Small intestine (tissue), 7 donors: ENCODE results near the gene MAZ. TPM values are rescaled to one million over a fixed set of nuclear protein-coding genes. Genes with fewer than 3 reads are reported as not detected.
A peak's percentile ranks its signal among the peaks of the same experiment; 100 is the strongest.
"Not testable (repeated sequence)": the region's sequence is repeated elsewhere in the genome, so short reads cannot be mapped to it uniquely, and the experiment has no call there.

ENCODE experiments used
- DNase-seq, 2 donors: peaks; one replicate each; pipeline versions ENCODE4 v3.0.0 to v3.0.0-alpha.2; 2013
- FAIRE-seq: peaks from 2 replicates; lab custom pipeline; 2012; peaks lifted over from hg19 to GRCh38; lab: Jason Lieb, UNC
- H3K27ac ChIP-seq, 3 donors: one replicate each; pipeline ENCODE4 v1.5.1; 2013; ENCODE audit warnings: low read length in 2 of 3, mild to moderate bottlenecking in 2 of 3, control low read depth in 1 of 3, inconsistent platforms in 1 of 3, low read depth in 1 of 3, moderate library complexity in 1 of 3
- H3K27me3 ChIP-seq, 3 donors: one replicate each; pipeline ENCODE4 v1.6.1; 2013; ENCODE audit warnings: low read length in 3 of 3, inconsistent platforms in 1 of 3; ENCODE audit not compliant: control insufficient read depth in 3 of 3, insufficient read depth in 3 of 3
- H3K36me3 ChIP-seq, 3 donors: one replicate each; pipeline ENCODE4 v1.6.1; 2013; ENCODE audit warnings: low read length in 3 of 3, inconsistent platforms in 1 of 3, low read depth in 1 of 3, mild to moderate bottlenecking in 1 of 3, moderate library complexity in 1 of 3; ENCODE audit not compliant: control insufficient read depth in 3 of 3, insufficient read depth in 2 of 3
- H3K4me1 ChIP-seq, 3 donors: one replicate each; pipeline ENCODE4 v1.6.1; 2013; ENCODE audit warnings: low read length in 2 of 3, inconsistent platforms in 1 of 3, low read depth in 1 of 3, mild to moderate bottlenecking in 1 of 3, moderate library complexity in 1 of 3; ENCODE audit not compliant: control insufficient read depth in 3 of 3, insufficient read depth in 2 of 3
- H3K4me3 ChIP-seq, 3 donors: one replicate each; pipeline ENCODE4 v1.5.1; 2013; ENCODE audit warnings: low read length in 3 of 3, control low read depth in 1 of 3, inconsistent platforms in 1 of 3, low read depth in 1 of 3, mild to moderate bottlenecking in 1 of 3, moderate library complexity in 1 of 3
- H3K9me3 ChIP-seq, 2 donors: one replicate each; pipeline ENCODE4 v1.6.1; 2013; ENCODE audit warnings: low read depth in 1 of 2, low read length in 1 of 2; ENCODE audit not compliant: control insufficient read depth in 2 of 2, insufficient read depth in 1 of 2
- WGBS, 3 donors: extraction: QIAGEN DNeasy Blood & Tissue Kit; methylation state at CpG; one replicate each; pipeline ENCODE4 v1.1.7; 2013; 5-methylcytosine and 5-hydroxymethylcytosine counted together
- polyA plus RNA-seq, 4 donors: library from polyadenylated mRNA; stranded (reverse) in 3 of 4; unstranded in 1 of 4; fragments of 200-250 nt in 3 of 4; fragments of 120-200 nt in 1 of 4; gene quantifications; one replicate each; pipeline versions ENCODE4 v1.2.1 to v1.2.3, GENCODE V29; 2013
- donor health status: healthy with polysubstance abuse.
- donor health status: control.
- donor health status: control.
- donor health status: Bipolar disorder and iron deficiency.
- donor health status: healthy.

MAZ gene
- polyA plus RNA-seq, 4 donors = 91.9 to 269 (median 170) TPM

- Histone ChIP-seq H3K4me3 (no peak overlapping the region), H3K36me3 (no peaks in the 10 kb centered on the region), H3K27me3 (no peaks in the 10 kb centered on the region), H3K9me3 (no peaks in the 10 kb centered on the region), H3K4me1 (peaks cover 0 to 44% (median 3%) of the 10 kb centered on the region in 3 donors), H3K27ac (no peak overlapping the region)
- FAIRE-seq = no peak
- 81 to 92% (median 91%) methylated on average over 6 of the region's 6 CpGs for WGBS, 3 donors
- DNase-seq = no peak
Measured at GRCh38 chr16:29763326-29763725, 43.0 kb upstream of the MAZ start.

DNA sequence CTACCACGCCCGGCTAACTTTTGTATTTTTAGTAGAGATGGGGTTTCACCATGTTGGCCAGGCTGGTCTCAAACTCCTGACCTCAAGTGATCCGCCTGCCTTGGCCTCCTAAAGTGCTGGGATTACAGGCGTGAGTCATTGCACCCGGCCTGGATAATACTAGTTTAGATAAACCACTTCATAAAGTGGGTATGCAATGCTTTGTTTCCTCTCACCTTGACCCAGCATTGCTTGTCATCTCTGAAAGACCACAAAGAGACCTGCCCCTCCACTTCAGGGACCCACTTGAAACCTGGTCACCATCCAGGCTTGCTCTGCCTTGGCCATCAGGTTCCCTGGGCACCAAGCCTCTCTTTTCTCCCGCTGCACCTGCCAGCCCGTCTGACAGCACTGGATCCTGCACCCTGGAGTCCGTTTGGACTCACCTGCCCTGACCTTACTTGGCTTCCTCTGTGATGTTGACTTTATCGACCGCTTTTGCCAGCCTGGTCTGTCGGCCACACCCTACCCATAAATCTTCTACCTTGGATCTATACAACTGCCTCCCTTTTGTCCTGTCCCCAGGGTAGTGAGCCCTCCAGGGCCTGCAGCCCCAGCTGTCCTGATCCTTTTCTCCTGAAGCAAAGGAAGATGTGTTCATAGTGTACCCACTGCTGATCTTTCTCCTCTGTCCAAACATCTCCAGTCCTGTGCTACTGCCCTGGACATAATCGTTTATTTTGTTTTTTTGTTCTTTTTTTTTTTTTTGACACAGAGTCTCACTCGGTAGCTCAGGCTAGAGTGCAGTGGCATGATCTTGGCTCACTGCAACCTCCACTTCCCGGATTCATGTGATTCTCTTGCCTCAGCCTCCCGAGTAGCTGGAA lies 40.9 kb upstream of the MAZ start:
- peak overlapping the region; percentile 43 to 57 (median 54) for H3K27ac ChIP-seq
- WGBS, 3 donors = 16 to 53% (median 32%) methylated on average over 15 of the region's 15 CpGs
- DNase-seq (peak; percentile 86 to 98), FAIRE-seq (no peak)
- no peak overlapping the region for H3K4me3 ChIP-seq
- no peaks in the 10 kb centered on the region for H3K27me3 ChIP-seq
- H3K36me3 ChIP-seq = no peaks in the 10 kb centered on the region
- H3K9me3 ChIP-seq = no peaks in the 10 kb centered on the region
- H3K4me1 ChIP-seq = peaks cover 0 to 31% (median 3%) of the 10 kb centered on the region in 3 donors

GRCh38 chr16:29766571-29766970 lies 39.8 kb upstream of the MAZ start:
- no peak for FAIRE-seq
- H3K36me3 ChIP-seq = peaks cover 0 to 3% (median 0%) of the 10 kb centered on the region in 3 donors
- H3K27ac ChIP-seq = no peak overlapping the region
- DNase-seq = no peak
- no peaks in the 10 kb centered on the region for H3K9me3 ChIP-seq
- H3K4me1 ChIP-seq = peaks cover 0 to 20% (median 0%) of the 10 kb centered on the region in 3 donors
- 90 to 94% (median 92%) methylated on average over 3 of the region's 3 CpGs for WGBS, 3 donors
- no peak overlapping the region for H3K4me3 ChIP-seq
- no peaks in the 10 kb centered on the region for H3K27me3 ChIP-seq

DNA sequence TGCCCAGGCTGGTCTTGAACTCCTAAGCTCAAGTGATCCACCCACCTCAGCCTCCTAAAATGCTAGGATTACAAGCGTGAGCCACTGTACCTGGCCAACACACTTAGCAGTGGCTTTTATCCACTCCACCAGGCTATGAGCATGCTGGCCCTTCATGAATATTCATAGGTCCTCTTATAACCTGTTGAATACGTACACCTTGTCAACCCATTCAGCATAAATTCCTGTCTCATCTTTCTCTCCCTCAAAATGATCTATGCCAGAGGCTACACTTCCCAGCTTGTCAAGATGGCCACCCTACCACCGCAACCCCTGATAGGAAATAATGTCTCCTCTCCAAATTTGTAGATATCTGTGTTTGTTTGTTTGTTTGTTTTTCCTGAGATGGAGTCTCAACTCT lies 39.3 kb upstream of the MAZ start:
- H3K27ac ChIP-seq = no peak overlapping the region
- H3K9me3 ChIP-seq = no peaks in the 10 kb centered on the region
- peaks cover 0 to 15% (median 0%) of the 10 kb centered on the region in 3 donors for H3K4me1 ChIP-seq
- FAIRE-seq (no peak), DNase-seq (no peak)
- H3K36me3 ChIP-seq = peaks cover 0 to 3% (median 0%) of the 10 kb centered on the region in 3 donors
- H3K4me3 ChIP-seq = no peak overlapping the region
- 90 to 98% (median 91%) methylated on average over 3 of the region's 3 CpGs for WGBS, 3 donors
- H3K27me3 ChIP-seq = no peaks in the 10 kb centered on the region

GRCh38 chr16:29769507-29769906 lies 36.8 kb upstream of the MAZ start:
- H3K27ac ChIP-seq = no peak overlapping the region
- no peaks in the 10 kb centered on the region for H3K9me3 ChIP-seq
- DNase-seq (no peak), FAIRE-seq (no peak)
- no peaks in the 10 kb centered on the region for H3K27me3 ChIP-seq
- WGBS, 3 donors = 85 to 86% (median 85%) methylated on average over 2 of the region's 2 CpGs
- peaks cover 0 to 14% (median 0%) of the 10 kb centered on the region in 3 donors for H3K4me1 ChIP-seq
- no peak overlapping the region for H3K4me3 ChIP-seq
- H3K36me3 ChIP-seq = peaks cover 0 to 3% (median 0%) of the 10 kb centered on the region in 3 donors

DNA sequence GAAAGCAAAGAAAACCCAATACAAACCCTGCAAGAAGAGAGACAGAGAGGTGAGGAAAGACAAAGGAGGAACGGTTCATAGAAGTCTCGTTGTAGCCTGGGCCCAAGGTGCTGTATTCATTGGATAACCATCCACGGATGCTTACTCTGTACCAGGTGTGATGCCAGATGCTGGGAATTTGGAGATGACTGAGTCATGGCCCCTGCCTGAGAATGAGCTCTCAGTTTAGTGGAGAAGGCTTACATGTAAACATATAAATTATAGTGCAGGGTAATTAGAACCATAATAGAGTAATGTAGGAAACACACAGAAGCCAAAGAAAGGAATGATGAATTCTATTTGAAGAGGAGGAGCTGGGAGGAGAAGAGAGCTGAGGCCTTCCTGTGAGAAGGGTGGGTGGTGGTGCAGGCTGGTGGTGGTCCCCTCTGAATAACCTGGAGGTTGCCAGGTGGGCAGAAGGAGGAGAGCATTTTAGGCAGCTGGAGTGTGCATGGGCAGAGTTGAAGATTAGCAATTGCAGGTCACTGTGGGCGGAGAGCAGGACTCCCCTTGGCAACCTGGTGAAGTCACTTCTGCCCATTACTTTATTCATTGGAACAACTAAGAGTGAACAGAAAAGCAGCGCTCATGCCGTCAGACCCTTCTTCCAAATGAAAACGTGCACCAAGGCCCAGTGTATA lies 35.9 kb upstream of the MAZ start:
- H3K36me3 ChIP-seq = peaks cover 0 to 3% (median 0%) of the 10 kb centered on the region in 3 donors
- no peak overlapping the region for H3K4me3 ChIP-seq
- peaks cover 0 to 6% (median 0%) of the 10 kb centered on the region in 3 donors for H3K4me1 ChIP-seq
- no peaks in the 10 kb centered on the region for H3K27me3 ChIP-seq
- H3K9me3 ChIP-seq = no peaks in the 10 kb centered on the region
- no peak overlapping the region for H3K27ac ChIP-seq
- WGBS, 3 donors = 75 to 86% (median 83%) methylated on average over 7 of the region's 7 CpGs
- DNase-seq (no peak), FAIRE-seq (no peak)

- H3K4me3 ChIP-seq, DNase-seq, H3K9me3 ChIP-seq, H3K27me3 ChIP-seq, FAIRE-seq, H3K4me1 ChIP-seq, H3K27ac ChIP-seq, H3K36me3 ChIP-seq: not testable (repeated sequence)
- WGBS, 3 donors = 90 to 91% (median 91%) methylated on average over 7 of the region's 7 CpGs
Measured at GRCh38 chr16:29772330-29772729, 34.0 kb upstream of the MAZ start.

DNA sequence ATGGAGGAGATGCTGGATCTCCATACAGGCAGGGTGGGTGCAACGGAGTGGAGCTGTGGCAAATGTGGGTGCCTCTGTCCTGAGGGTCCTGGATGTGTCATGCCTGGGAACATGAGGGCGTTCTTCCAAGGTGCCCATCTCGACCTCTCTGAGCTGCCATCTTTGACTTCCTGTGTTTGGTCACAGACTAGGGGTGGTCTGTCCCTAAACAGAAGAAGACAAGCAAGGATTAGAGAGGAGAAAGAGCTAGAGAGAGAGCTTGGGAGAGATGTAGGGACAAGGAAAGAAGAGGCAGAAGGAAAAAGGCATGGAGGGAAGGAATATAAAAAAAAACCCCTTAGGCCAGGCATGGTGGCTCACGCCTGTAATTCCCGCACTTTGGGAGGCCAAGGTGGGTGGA lies 31.6 kb upstream of the MAZ start:
- no peak overlapping the region for H3K27ac ChIP-seq
- no peaks in the 10 kb centered on the region for H3K9me3 ChIP-seq
- no peak for FAIRE-seq
- H3K4me3 ChIP-seq = no peak overlapping the region
- H3K27me3 ChIP-seq = no peaks in the 10 kb centered on the region
- H3K4me1 ChIP-seq = no peaks in the 10 kb centered on the region
- 89 to 96% (median 92%) methylated on average over 5 of the region's 5 CpGs for WGBS, 3 donors
- DNase-seq = no peak
- H3K36me3 ChIP-seq = peaks cover 0 to 7% (median 0%) of the 10 kb centered on the region in 3 donors
